CD4-positive, alpha-beta T cell treated with Interferon gamma for 1 hour (primary cell): ENCODE measurements around the gene POLDIP3.

ENCODE experiments used
- DNase-seq: peaks from one replicate; pipeline ENCODE4 v3.0.0-alpha.2; 2020

The POLDIP3 gene, protein sequence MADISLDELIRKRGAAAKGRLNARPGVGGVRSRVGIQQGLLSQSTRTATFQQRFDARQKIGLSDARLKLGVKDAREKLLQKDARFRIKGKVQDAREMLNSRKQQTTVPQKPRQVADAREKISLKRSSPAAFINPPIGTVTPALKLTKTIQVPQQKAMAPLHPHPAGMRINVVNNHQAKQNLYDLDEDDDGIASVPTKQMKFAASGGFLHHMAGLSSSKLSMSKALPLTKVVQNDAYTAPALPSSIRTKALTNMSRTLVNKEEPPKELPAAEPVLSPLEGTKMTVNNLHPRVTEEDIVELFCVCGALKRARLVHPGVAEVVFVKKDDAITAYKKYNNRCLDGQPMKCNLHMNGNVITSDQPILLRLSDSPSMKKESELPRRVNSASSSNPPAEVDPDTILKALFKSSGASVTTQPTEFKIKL

DNA sequence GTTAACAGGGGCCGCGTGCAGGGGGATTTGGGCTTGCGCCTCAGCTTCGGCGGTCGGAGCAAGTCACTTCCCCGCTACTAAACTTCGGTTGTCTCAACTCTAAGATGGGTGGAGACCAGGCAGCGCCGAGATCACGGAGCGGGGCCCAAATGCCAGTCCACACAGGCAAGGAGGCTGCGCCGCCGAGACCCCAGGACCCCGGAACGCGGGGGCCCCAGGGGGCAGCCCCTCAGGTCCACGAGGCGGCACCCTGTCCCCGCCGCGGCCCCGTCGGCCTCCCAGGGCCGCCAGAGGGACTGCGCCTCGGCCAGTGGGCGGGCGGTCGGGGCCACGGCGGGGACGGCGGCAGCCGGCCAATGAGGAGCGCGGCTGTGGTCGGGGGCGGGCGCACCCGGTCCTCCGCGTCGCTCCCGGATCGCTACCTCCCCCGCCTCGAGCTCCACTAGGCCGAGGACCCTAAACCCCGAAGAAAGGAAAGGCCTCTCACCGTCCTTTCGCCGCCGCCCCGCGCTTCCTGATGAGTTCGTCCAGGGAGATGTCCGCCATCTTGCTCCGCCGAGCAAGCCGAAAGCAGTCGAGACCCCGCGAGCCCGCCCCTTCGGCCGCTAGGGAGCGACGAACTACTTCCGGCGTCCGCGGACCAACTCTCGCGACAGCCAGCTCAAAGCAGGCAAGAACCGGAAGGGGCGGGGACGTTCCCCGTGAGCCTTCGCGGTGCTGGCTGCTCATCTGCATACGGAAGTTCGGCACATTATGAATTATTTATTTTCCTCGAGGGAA is at the start of gene POLDIP3:
Gene POLDIP3, minus strand, starts transcription at position 572 of the 780 bp plus-strand sequence. Its CDS starts 26 bp downstream, at position 546.
- DNase-seq, result peak; percentile 98

DNA sequence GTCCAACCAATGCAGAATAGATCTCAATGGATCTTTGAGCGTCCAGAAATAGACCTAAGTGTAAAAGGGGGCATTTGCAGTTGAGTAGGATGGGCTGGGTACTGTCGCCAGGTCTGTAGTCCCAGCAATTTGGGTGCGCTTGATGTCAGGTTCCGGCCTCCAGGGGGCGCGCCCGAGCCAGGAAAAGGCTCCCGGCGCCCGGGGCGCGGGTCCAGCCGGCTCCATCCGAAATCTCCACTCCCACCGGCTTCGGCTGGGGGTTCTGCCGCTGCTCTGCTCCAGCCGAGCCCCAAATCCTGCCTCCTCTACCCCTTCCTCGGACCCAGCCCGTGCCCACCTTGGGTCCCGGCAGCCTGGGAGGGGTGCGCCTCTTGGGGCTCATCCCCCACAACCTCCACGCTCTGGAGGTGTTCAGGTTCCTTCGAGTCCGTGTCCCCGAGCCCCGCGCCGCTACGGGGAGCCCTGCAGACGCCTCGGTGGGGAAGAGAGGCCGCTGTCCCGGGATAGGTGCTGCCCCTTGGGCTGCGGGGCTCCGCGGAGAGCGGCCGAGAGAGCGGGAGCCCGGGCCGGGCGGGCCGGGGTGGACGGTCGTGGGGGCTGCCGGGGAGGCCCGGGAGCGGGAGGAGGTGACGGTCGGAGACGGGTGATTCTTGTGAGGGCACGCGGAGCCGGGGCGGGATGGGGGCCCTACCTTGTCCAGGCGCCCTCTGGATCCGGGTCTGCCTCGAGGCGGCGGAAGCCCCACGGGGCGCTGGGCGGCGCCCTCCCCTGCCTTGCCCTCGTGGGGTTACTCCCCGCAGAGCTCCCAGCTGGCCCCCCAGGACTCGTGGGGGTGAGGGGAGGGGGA is 47.5 kb upstream of the POLDIP3 start:
- DNase-seq, result peak; percentile 67

DNA sequence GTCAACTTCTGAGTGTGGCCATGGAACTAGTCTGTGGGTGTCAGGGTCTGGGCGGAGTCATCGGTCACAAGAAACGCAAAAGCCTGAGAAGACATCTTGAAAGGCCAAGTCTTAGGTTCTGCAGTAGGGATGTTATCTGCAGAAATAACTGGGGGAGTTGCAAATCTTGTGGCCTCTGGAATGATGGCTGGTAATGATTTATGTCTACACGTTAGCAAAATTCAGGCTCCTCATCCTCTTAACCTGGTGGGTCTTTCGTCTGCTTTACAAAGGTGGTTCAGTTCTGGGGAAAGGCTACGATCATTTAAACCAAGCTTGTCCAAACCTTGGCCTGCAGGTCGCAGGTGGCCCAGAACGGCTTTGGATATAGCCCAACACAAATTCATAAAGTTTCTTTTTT is 41.9 kb upstream of the POLDIP3 start:
- no peak for DNase-seq

DNA sequence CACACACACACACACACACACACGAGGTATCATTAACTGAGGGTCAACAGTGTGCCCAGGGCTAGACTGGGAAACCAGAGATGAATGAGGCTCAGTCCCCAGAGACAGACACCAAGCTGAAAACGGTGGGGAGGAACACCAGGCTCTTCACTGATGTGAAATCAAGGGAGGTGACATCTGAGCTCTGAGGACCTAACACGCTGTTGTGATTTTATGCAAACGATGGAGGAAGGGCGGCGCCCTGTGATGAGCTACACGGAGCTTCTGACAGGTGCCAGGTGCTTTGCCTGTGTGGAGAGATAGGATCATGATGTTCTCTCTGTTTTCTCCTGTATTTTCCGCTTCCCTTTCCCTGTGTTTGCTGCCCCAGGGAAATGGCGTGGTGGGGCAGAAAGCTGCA is 41.0 kb upstream of the POLDIP3 start:
- DNase-seq, result peak; percentile 69

DNA sequence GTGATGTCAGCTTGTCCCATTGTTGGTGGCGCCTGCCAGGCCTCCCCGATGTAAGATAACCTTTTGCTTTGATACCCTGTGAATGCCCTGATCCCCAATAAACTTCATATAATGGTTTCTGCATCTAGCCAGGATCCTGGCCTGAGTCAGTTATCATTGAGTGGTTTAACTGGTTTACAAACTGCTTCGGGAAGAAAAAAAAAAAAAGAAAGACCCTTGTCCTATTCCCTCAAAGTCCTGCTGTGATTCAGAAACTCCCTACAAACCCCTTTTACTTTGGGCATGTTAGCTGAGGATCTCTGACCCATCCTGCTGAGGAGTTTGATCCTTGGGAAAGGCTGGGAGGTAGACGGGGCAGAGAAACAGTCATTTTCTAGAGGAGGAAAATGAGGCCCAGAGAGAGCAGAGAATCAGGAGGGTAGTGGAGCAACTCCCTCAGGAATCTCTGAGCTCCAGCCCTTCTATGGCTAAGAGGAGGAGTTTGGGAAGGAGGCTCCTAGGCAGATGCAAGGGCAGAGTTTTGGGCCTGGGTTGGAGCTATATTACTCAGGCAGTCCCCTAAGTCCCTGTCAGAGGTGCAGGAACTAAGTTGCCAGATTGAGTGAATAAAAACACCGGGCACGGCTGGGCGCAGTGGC is 39.9 kb upstream of the POLDIP3 start:
- DNase-seq, result no peak

DNA sequence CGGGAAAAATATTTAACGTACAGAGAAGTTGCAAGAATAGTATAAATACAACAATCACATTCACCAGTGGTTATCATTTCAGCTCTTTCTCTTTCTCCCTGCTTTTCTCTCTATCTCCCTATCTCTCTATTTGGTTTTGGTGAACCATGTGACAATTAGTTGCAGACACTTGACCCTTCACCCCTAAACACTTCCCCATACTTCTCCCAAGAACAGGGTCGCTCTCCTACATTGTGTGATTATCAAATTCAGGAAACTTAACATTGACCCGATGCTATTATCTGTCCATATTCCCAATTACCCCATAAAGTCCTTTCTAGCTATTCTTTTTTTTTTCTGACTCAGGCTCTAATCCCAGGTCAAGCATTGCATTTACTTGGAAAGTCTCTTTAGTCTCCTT is 39.3 kb upstream of the POLDIP3 start:
- DNase-seq, result no peak

DNA sequence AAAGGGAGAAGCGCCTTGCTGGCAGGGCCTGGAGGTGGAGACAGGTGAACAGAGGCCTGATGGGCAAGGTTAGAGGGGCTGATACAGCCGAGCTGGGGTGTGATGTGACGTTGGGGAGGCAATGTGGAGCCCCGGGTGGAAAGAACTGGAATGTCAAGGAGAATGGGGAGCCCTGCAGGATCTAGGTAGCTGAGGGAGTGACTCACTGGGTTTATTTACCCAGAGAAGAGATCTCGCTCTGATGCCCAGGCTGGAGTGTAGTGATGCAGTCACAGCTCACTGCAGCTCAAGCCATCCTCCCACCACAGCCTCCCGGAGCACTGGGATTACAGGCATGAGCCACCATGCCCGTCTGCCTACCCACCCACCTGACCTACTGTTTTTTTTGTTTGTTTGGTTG is 36.5 kb upstream of the POLDIP3 start:
- no peak for DNase-seq

DNA sequence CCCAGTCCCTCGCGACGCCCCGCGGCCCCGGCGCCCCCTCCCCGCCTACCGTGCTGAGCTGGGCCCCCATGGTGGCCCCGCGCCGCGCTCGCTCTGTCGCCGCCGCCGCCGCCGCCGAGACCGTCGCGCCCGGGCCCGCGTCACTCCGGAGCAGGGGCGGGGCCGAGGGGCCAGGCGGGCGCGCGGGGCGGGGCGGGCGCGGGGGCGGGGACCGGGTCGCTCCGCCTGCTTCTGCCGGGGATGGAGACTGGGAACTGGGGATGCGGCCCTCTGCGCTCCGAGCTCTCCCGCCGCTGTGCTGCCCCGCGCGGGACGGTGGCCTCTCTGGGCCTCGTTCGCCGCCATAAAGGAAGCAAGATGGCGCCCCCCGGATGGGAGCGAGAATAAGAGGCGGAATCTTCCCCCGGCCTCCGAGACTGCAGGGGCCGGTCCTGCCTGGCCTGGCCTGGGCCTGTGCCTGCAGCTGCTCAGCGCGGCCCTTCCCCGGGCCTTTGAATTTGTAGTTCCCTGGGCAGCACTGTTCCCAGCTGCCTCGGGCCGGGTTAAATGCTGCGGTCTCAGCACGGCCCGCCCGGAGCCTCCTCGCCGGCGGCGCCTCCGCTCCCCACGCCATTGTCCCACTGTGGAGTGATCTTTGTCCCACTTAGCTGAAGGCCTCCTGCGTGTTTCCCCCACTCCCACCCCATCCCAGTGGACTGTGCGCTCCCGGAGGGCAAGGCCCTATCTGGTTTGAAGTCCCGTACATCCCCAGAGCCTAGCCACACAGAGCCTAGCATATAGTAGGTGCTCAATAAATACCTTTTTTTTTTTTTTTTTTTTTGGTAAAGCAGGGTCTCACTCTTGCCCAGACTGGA is 34.8 kb upstream of the POLDIP3 start, which contains the start of gene CYB5R3:
Gene CYB5R3, minus strand, starts transcription at position 147 of the 854 bp plus-strand sequence. Its CDS starts 77 bp downstream, at position 70.
- peak; percentile 75 for DNase-seq

DNA sequence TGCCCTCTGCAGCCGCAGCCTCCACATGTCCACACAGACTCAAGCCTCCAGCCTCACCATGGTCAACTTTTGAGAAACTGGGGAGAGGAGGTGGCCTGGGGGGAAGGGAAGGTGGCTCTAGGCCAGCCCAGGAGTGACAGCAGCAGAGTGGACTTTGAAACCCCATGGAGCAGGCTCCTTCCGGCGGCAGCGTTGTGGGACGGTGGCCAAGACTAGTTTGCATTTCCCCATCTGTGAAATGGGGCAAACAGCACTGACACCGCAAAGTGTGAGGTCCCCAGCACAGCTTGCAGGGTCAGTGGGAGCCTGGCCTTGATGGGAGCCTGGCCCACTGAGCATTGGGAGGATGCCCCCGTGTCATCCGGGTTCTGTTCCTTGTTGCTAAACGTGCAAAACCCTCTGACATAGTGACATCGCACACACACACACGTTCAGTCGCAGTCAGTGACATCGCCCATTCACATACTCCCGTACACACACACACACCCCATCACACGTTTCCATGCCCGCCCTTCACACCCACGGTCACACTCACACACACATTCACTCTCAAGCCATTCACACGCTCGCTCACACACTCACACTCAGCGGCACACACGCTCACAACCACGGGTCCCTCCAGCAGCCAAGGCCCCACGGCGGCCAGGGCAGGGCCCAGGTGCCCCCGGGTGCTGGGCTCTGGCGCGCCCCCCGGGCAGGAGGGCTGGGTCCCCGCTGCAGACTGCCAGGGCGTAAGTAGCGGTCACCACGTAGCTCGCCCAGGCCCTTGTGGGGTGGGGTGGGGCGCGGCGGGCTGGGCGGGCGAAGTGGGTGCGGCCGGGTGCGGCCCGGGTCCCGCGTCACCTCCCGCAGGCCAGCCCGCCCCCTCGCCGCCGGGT is 33.9 kb upstream of the POLDIP3 start:
- DNase-seq, result peak; percentile 33

DNA sequence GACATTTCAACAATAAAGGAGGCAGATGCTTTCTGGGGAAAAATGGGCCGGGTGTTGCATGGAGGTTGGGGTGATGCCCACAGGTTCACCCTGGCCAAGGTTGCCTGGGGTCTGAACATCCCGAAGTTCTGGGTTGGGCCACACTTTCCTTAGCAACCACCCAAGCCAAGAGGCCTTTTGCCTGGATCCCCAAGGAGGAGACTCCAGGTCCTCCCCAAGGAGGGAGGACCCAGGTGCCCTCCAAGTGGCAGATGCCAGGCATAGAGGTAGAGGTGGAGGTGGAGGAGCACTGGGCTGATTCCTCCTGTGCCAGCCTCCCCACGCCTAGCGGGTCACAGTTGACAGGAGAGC is 33.3 kb upstream of the POLDIP3 start:
- DNase-seq, result no peak

DNA sequence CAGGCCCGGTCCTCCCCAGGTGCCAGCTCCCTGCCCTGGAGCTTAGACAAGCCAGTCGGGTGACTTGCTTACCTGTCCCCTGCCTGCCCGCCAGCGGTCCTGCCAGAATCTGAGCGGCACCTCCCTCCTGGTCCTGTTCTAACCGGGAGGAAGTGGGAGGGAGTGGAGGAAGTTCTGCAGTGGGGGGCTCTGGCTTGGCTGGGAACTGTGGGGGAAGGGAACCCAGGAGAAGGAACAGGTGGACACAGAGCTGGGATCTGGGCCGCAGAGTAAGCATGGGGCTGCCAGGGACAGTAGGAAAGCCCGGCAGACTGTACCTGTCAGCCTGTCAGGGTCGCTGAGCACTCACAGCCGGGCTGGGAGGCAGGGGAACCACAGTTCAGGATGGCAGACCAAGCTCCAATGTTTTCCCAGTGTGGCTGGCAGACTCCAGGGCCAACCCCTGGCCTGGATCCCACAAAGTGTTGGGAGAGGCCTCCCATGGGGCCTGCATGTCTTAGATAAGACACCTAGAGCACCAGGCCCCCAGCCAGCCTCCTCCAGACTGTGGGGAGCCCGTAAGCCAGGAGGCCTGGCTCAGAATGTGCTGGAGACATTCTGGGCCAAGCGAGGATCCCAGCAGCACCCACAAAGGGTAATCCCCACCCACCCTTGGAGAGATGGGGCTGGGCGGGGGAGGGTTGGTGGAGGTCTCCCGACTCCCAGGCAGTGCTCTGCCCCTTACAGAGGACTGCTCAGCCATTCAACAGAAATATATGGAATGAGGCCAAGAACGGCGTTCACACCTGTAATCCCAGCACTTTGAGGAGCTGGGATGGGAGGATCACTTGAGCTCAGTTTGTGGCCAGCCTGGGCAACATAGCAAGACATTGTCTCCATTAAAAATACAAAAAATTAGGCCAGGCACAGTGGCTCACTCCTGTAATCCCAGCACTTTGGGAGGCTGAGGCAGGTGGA is 32.2 kb upstream of the POLDIP3 start:
- DNase-seq, result no peak

DNA sequence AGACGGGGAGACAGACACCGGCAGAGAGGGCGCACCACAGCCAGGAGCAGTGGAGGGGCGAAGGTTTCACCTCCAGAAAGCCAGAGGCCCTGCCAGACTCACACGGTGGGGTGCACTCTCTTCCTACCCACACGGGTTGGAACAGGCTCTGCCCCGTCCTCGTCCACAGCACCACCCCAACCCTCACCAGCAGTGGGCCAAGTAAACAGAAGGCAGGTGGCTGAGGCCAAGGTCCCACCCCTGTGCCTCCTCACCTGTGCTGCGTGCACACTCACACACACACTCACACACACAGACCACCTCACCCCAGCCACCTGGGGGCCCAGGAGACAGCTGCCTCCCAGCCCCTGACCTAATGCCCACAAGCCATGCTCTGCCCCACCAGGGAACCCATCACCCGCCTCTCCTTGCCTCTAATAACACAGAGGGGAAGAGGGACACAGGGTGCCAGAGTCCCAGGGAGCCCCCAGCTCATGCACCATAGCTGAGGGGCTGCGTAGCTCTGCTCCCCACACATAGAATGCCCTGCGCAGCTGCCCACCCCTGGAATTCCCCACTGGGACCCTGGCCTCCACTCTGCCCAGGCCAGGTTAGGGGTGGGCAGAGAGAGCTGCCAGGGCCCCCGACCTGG is 31.4 kb upstream of the POLDIP3 start:
- peak; percentile 13 for DNase-seq

DNA sequence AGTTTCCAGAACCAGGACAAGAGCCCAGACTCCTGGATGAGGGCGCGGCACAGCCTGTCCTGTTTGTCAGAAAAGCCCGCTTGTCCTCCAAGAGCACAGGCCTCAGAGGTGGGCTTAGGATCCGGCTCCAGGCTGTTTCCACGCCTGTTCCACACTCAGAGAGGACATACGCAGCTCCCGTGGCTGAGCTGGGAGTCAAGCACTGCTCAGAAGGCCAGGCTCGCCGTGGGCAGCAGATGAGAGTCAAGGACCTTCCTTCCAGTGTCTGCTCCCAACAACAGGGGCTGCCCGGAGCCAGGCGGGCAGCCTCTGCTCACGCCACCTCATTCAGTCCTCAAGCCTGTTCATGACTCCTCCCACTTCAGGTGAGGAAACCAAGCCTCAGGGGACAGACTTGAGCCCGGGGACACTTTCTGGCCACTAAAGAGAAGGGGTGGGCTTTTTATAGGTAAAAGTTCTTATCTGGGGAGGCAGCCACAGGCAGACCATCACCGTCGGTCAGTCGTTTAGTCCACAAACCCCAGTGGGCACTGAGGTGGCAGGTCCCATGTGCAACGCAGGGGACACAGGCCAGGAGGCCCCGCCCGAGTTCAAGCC is 30.8 kb upstream of the POLDIP3 start:
- no peak for DNase-seq

DNA sequence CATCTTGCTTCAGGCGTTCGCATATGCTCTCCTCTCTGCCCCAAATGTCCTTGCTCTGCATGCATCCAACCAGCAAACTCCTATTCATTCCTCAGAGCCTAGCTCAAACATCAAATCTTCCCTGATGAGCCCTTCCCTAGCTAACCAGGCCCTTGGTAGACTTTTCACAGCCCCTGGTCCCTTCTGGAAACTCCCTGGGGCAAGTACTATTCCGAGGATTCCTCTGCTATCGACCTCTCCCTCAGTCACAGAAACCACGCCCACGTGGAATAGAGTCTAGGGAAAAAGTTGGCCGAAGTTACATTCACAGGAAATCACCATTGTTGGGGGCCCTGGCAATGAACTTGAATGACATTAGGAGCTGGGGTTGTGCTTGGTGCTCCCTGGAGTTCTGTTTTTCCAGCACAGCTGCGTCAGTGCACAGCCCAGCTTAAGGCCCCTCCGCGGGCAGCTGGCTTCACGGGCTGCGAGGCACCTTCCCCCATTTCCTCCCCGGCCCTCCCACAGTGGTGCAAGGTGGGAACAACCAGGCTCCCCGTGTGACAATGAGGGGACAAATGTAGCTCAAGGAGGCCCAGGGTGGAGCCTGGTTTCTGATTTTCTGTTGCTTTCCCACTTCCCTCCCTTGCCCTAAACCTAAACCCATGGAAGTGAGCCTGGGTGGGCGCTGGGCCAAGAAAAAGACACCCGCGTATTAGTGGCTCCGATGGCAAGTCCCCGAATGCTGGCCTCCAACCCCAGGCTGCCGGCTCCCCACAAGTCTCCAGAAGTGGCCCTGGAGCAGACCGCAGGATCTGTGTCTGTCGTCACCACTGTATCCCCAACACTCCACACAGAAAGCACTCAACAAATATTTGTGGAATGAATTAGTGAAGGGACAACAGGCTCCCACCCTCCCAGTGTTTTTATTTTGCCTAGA is 30.0 kb upstream of the POLDIP3 start:
- no peak for DNase-seq

DNA sequence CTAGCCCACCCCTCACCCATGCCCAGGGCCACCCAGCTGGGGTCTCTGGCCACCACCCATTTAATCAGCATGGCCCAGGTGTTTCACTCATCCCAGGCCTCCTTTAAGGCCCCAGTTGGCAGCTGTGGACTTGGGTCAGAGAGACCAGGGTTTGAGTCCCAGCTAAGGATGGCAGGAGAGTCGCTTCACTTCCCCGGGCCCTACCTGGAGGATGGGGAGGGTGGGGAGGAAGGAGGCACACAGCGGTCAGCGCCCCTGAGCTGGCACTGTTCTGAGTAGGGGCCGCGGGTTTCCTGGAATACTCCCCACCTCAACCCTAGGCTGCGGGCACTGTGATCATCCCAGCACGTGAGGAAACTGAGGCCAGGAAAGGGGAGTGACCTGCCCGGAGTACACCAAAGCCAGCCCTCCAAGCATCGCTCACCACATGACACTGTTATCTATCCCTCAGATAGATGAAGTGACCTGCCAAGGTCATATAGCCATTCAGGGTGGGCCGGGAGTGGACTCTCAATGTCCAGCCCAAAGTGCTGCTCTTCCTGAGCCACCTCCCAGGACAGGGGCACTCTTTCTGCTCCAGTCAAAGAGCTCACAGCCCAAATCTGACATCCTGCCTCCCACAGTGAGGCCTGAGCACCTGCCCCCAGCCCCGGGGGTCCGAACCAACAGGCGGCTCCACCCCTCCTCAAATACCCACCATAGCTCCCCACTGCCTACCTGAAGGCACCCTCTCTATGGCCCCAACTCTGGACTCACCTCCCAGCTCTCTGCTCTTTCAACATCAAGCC is 29.1 kb upstream of the POLDIP3 start:
- DNase-seq, result no peak
